Epithelial cell of esophagus (primary cell): ENCODE results near the gene CELF1.
A peak's percentile ranks its signal among the peaks of the same experiment; 100 is the strongest.
"Not testable (repeated sequence)": the region's sequence is repeated elsewhere in the genome, so short reads cannot be mapped to it uniquely, and the experiment has no call there.

Source experiments
- DNase-seq: peaks from one replicate; pipeline ENCODE4 v3.0.0; 2010; ENCODE audit warnings: low read depth
- H3K4me3 ChIP-seq: 2 replicates; pipeline ENCODE4 v1.5.1; 2011; ENCODE audit warnings: mild to moderate bottlenecking, low read length, control low read depth
- TF ChIP-seq, protein P1 (sequence below): IDR thresholded peaks from 2 replicates; pipeline ENCODE4 v1.5.1; 2011; ENCODE audit warnings: low read depth, mild to moderate bottlenecking, low read length, control low read depth, inconsistent platforms; ENCODE audit not compliant: insufficient read depth; ENCODE audit errors: missing control alignments

The CELF1 gene

DNA sequence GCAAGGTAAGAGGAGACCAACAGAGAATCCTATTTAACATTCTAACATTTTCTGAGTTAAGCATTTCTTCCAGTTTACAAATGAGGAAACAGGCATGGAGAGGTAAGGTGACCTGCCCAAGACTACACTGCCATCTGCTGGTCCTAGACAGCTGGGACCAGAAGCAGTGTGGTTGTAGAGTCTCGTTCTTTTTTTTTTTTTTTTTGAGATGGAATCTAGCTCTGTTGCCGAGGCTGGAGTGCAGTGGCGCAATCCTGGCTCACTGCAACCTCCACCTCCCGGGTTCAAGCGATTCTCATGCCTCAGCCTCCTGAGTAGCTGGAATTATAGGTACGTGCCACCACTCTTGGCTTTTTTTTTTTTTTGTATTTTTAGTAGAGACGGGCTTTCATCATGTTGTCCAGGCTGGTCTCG, 98.7 kb downstream of the CELF1 start:
- H3K4me3 ChIP-seq, result not testable (repeated sequence)
- peak; percentile 85 for DNase-seq
- TF ChIP-seq, protein P1, sequence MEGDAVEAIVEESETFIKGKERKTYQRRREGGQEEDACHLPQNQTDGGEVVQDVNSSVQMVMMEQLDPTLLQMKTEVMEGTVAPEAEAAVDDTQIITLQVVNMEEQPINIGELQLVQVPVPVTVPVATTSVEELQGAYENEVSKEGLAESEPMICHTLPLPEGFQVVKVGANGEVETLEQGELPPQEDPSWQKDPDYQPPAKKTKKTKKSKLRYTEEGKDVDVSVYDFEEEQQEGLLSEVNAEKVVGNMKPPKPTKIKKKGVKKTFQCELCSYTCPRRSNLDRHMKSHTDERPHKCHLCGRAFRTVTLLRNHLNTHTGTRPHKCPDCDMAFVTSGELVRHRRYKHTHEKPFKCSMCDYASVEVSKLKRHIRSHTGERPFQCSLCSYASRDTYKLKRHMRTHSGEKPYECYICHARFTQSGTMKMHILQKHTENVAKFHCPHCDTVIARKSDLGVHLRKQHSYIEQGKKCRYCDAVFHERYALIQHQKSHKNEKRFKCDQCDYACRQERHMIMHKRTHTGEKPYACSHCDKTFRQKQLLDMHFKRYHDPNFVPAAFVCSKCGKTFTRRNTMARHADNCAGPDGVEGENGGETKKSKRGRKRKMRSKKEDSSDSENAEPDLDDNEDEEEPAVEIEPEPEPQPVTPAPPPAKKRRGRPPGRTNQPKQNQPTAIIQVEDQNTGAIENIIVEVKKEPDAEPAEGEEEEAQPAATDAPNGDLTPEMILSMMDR, result peak; percentile 93

DNA sequence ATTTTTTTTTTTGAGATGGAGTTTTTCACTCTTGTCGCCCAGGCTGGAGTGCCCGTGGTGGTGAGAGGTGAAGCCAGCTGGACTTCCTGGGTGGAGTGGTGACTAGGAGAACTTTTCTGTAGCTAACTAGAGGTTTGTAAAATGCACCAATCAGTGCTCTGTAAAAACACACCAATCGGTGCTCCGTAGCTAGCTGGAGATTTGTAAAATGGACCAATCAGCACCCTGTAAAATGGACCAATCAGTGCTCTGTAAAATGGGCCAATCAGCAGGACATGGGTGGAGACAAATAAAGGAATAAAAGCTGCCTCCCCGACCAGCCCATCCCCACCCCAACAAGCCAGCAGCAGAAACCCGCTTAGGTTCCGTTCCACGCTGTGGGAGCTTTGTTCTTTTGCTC, 99.6 kb downstream of the CELF1 start:
- TF ChIP-seq, protein P1, result no peak
- no peak overlapping the region for H3K4me3 ChIP-seq
- no peak for DNase-seq

DNA sequence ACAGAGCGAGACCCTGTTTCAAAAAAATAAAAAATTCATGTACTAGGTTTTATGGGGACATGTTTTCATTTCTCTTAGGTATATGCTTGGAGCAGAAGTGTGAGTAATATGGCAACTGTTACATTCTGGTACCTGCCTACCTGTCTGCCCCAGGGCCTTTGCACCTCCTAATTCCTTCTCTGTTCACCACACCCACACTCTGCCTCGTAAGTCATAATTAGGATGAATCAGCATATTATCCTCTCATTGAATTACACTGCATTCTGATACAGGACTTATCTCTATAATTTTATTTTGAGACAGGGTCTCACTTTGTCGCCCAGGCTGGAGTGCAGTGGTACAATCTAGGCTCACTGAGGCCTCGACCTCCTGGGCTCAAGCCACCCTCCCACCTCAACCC, 100.9 kb downstream of the CELF1 start:
- TF ChIP-seq, protein P1, result no peak
- peak; percentile 68 for DNase-seq
- no peak overlapping the region for H3K4me3 ChIP-seq

DNA sequence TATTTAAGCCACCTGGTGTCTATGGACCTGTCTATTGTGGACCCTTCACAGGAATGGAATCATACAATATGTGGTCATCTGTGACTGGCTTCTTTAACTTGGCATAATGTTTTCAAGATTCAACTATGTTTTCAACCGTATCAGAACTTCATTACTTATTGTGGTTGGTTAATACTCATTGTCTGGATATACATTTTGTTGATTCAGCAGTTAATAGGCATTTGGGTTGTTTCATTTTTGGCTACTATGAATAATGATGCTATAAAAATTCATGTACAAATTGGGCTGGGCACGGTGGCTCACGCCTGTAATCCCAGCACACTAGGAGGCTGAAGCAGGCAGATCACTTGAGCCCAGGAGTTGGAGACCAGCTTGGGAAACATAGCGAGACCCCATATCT, 101.5 kb downstream of the CELF1 start:
- TF ChIP-seq, protein P1, result no peak
- no peak overlapping the region for H3K4me3 ChIP-seq
- DNase-seq, result no peak

DNA sequence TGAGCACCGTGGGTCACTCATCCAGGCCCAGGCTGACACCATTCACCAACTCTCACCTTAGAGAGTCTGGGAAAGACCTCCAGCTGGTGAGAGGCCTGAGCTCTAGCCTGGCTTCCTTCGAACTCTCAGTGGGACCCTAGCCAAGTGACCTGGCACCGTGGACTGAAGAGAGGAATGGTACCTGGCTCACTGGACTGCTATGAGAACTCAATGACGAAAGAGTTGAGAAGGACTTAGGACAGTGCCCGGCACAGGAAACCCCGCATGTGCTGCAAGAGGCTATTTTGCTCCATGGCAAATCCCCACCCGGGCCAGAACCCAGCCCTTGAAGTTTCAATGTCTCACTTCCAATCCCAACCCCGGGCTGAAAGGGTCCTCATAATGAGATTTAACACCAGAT, 103.4 kb downstream of the CELF1 start:
- TF ChIP-seq, protein P1, result no peak
- no peak for DNase-seq
- H3K4me3 ChIP-seq, result no peak overlapping the region

DNA sequence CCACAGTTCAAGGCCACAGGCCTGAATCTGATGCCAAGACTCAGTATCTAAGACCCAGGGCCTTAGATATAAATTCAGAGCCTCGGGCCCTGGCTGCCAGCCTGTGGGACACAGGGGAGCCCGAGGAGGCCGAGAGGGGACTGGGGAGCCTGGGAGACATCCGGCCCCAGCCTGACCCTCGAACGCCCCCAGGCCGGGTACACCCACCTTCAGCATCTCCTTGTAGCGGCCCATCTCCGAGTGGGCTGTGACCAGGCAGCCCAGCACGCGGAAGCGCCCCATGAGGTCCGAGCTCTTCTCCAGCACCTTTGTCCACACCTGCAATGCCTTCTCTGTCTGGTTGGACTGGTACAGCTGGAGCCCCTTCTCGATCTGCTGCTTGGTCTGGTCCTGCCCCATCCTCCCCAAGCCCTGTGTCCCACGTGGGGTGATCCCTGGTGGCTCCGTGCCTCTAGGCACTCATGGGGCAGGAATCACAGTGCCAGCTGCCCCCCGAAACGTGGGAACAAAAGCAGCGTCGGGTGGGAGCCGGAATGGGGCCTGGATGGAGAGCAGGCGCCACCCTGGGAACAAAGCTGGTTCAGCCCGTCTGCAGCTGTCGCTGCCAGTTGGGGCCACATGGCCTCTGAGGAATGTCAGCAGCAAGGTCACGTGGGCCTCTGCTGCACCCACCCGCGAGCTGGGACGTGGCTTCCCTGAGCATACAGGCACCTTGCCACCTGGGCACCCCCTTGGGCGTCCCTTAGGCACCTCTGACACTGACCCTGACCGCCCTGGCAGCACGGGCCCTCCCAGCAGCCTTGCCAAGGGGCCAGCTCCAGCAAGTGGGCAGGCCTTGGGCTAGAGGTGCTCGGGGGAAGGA, 104.1 kb downstream of the CELF1 start, which contains the start of gene RAPSN:
TSS of gene RAPSN (minus strand) at position 571 of the 862 bp plus-strand sequence. CDS start at position 399, 172 bp downstream.
- no peak for DNase-seq
- no peak within 1 kb of the TSS for H3K4me3 ChIP-seq
- TF ChIP-seq, protein P1, result no peak
